DOHH2 (cell line): ENCODE measurements around the gene RCOR1.
A peak's percentile ranks its signal among the peaks of the same experiment; 100 is the strongest.

Experiments
- H3F3A ChIP-seq: fragments of 200-600 bp; sonication (generic), shearing (Covaris generic); 2 replicates; pipeline ENCODE4 v1.6.0; 2016; ENCODE audit warnings: antibody characterized with exemption, mild to moderate bottlenecking; ENCODE audit not compliant: control insufficient read depth, insufficient read depth
- H3K27ac ChIP-seq: fragments of 200-600 bp; sonication (generic); 2 replicates; pipeline ENCODE4 v1.5.1; 2014; ENCODE audit warnings: low read depth, mild to moderate bottlenecking, low read length, moderate library complexity
- H3K27me3 ChIP-seq: fragments of 200-600 bp; sonication (generic); 2 replicates; pipeline ENCODE4 v1.6.1; 2014; ENCODE audit warnings: mild to moderate bottlenecking, low read length, mixed read lengths; ENCODE audit not compliant: control insufficient read depth
- H3K36me3 ChIP-seq: fragments of 200-600 bp; sonication (generic); 2 replicates; pipeline ENCODE4 v1.6.1; 2014; ENCODE audit warnings: mild to moderate bottlenecking, low read length, moderate library complexity, mixed read lengths; ENCODE audit not compliant: control insufficient read depth
- H3K4me1 ChIP-seq: fragments of 200-600 bp; sonication (generic); 2 replicates; pipeline ENCODE4 v1.6.1; 2014; ENCODE audit warnings: mild to moderate bottlenecking, low read length, mixed read lengths; ENCODE audit not compliant: control insufficient read depth
- H3K4me2 ChIP-seq: fragments of 200-600 bp; sonication (generic); 2 replicates; pipeline ENCODE4 v1.6.0; 2014; ENCODE audit warnings: mild to moderate bottlenecking, low read length, moderate library complexity
- H3K4me3 ChIP-seq: fragments of 200-600 bp; sonication (generic); 2 replicates; pipeline ENCODE4 v1.5.1; 2014; ENCODE audit warnings: mild to moderate bottlenecking, low read length, mixed read lengths
- H3K79me2 ChIP-seq: fragments of 200-600 bp; sonication (generic); 2 replicates; pipeline ENCODE4 v1.6.1; 2014; ENCODE audit warnings: mild to moderate bottlenecking, low read length, mixed read lengths; ENCODE audit not compliant: control insufficient read depth
- H3K9me2 ChIP-seq: fragments of 200-600 bp; sonication (generic); replicated peaks from 2 replicates; pipeline ENCODE4 v1.6.1; 2014; ENCODE audit warnings: mild to moderate bottlenecking, low read length, mixed read lengths; ENCODE audit not compliant: control insufficient read depth
- H3K9me3 ChIP-seq: fragments of 200-600 bp; sonication (generic); 2 replicates; pipeline ENCODE4 v1.6.1; 2014; ENCODE audit warnings: antibody characterized with exemption, low read length, mixed read lengths; ENCODE audit not compliant: control insufficient read depth, insufficient read depth
- H4K20me1 ChIP-seq: fragments of 200-600 bp; sonication (generic); 2 replicates; pipeline ENCODE4 v1.6.0; 2014; ENCODE audit warnings: low read depth, mild to moderate bottlenecking, antibody characterized with exemption, low read length, moderate library complexity; ENCODE audit not compliant: control insufficient read depth, insufficient read depth
- CTCF ChIP-seq: fragments of 200-600 bp; sonication (generic); IDR thresholded peaks from one replicate; pipeline ENCODE4 v1.5.1; 2014; ENCODE audit warnings: antibody characterized with exemption, mild to moderate bottlenecking, low read depth, low read length; ENCODE audit not compliant: poor library complexity, severe bottlenecking
- EZH2phosphoT487 ChIP-seq: fragments of 200-600 bp; sonication (generic); IDR thresholded peaks from 2 replicates; pipeline ENCODE4 v1.6.1; 2017; ENCODE audit warnings: borderline replicate concordance, mild to moderate bottlenecking, antibody characterized with exemption, low read length, moderate library complexity, mixed read lengths

The RCOR1 gene

GRCh38 chr14:102629011-102629444 is 36.6 kb downstream of the RCOR1 start:
- TF ChIP-seq CTCF: no peak
- no peak for TF ChIP-seq EZH2phosphoT487
- Histone ChIP-seq H3K9me3 (no peaks in the 10 kb centered on the region), H3K79me2 (peaks cover 97% of the 10 kb centered on the region), H3K4me3 (0 out of 2 replicates have a peak overlapping the region, but pooled peaks have one; percentile 31), H3K27ac (no peak overlapping the region; the same call in 1 of the 2 replicates), H3K36me3 (peaks cover 10% of the 10 kb centered on the region), H4K20me1 (peaks cover 6% of the 10 kb centered on the region), H3K4me2 (peak overlapping the region; percentile 26), H3K27me3 (no peaks in the 10 kb centered on the region), H3K9me2 (no peaks in the 10 kb centered on the region), H3K4me1 (peaks cover 55% of the 10 kb centered on the region), H3F3A (no peaks in the 10 kb centered on the region)

- H3K4me2 ChIP-seq: no peak overlapping the region
- peaks cover 50% of the 10 kb centered on the region for H3K4me1 ChIP-seq
- H3F3A ChIP-seq: no peaks in the 10 kb centered on the region
Measured at GRCh38 chr14:102629808-102630350, 37.4 kb downstream of the RCOR1 start.

GRCh38 chr14:102630405-102630804 is 38.0 kb downstream of the RCOR1 start:
- Histone ChIP-seq H4K20me1 (peaks cover 6% of the 10 kb centered on the region), H3K9me3 (no peaks in the 10 kb centered on the region), H3K27me3 (no peaks in the 10 kb centered on the region), H3K4me2 (no peak overlapping the region), H3K36me3 (peaks cover 10% of the 10 kb centered on the region), H3K4me3 (no peak overlapping the region), H3F3A (no peaks in the 10 kb centered on the region), H3K9me2 (no peaks in the 10 kb centered on the region), H3K27ac (no peak overlapping the region), H3K4me1 (peaks cover 50% of the 10 kb centered on the region), H3K79me2 (peaks cover 94% of the 10 kb centered on the region)
- TF ChIP-seq EZH2phosphoT487: no peak
- TF ChIP-seq CTCF: no peak

More at GRCh38 chr14:102629808-102630350, 37.4 kb downstream of the RCOR1 start:
- Histone ChIP-seq H3K4me3 (no peak overlapping the region), H4K20me1 (peaks cover 6% of the 10 kb centered on the region), H3K79me2 (peaks cover 95% of the 10 kb centered on the region), H3K27me3 (no peaks in the 10 kb centered on the region), H3K36me3 (peaks cover 10% of the 10 kb centered on the region), H3K27ac (0 out of 2 replicates have a peak overlapping the region, but pooled peaks have one; percentile 0), H3K9me3 (no peaks in the 10 kb centered on the region), H3K9me2 (no peaks in the 10 kb centered on the region)
- no peak for TF ChIP-seq EZH2phosphoT487
- no peak for TF ChIP-seq CTCF
